ENCODE results near the gene DYRK3. TPM values are rescaled to one million over a fixed set of nuclear protein-coding genes. Genes with fewer than 3 reads are reported as not detected.
"Not testable (repeated sequence)": the region's sequence is repeated elsewhere in the genome, so short reads cannot be mapped to it uniquely, and the experiment has no call there.

DYRK3 gene
- total and polyA plus RNA-seq, 2 donors (not counting 1 experiment from before 2014, with no cell fraction given): 10.2 to 38.5 TPM

DNA sequence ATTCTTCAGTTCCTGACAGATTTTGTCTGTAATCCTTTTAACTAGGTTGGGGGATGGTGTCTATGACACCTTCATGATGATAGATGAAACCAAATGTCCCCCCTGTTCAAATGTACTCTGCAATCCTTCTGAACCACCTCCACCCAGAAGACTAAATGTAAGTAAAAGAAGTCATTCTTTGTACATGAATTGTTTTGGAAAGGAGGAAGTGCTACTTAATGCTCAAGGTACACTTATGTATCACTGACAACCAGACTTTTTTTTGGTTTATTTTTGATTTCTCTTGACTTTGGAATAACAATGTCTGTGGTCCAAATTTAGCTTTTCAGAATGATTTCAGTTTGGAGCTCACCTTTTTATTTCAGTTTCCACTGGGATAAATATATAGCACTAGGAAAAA lies 2.3 kb downstream of the DYRK3 start:
- no peaks in the 10 kb centered on the region for H3K9me3 ChIP-seq (ENCODE audit: control insufficient read depth, insufficient read depth, low read depth, low read length)
- DNase-seq (ENCODE audit: low read depth in 2 of 2): no peak
- no peaks in the 10 kb centered on the region for H3K36me3 ChIP-seq (ENCODE audit: control insufficient read depth, insufficient read depth, low read length)
- H3K27ac ChIP-seq (ENCODE audit: insufficient read depth, low read length): no peak overlapping the region
- H3K9ac ChIP-seq (ENCODE audit: insufficient read depth, low read length): no peak overlapping the region
- no peaks in the 10 kb centered on the region for H4K20me1 ChIP-seq (ENCODE audit: control insufficient read depth, extremely low read depth, insufficient read depth, low read length)
- H3K4me3 ChIP-seq (replicated peaks in 1 of 4; ENCODE audit: control extremely low read depth in 1 of 4, insufficient read depth in 1 of 4, low read depth in 3 of 4, low read length in 4 of 4): peak overlapping the region in 2 of 4 experiments; percentile 87 to 94
- no peaks in the 10 kb centered on the region for H3K27me3 ChIP-seq (ENCODE audit: control insufficient read depth, insufficient read depth, low read length)
- H2AFZ ChIP-seq (ENCODE audit: low read length): no peak overlapping the region
- peaks cover 13% of the 10 kb centered on the region for H3K4me1 ChIP-seq (ENCODE audit: control insufficient read depth, extremely low read depth, insufficient read depth, low read length)
- peaks cover 18% of the 10 kb centered on the region for H3K79me2 ChIP-seq (ENCODE audit: control insufficient read depth, insufficient read depth, low read length)
- no peak for TF ChIP-seq EZH2 (IDR thresholded peaks at IDR 0.05; ENCODE audit: low read length, missing control alignments)
- no peak for TF ChIP-seq CTCF (conservative IDR thresholded peaks at IDR 0.05 in 1 of 2, IDR thresholded peaks at IDR 0.05 in 1 of 2; ENCODE audit: low read depth in 1 of 2, low read length in 2 of 2)
- H3K4me2 ChIP-seq (ENCODE audit: extremely low read depth, insufficient read depth, low read length): peak overlapping the region; percentile 5

GRCh38 chr1:206642074-206642473 lies 6.7 kb downstream of the DYRK3 start:
- DNase-seq (ENCODE audit: low read depth in 2 of 2); H4K20me1 ChIP-seq (ENCODE audit: control insufficient read depth, extremely low read depth, insufficient read depth, low read length); H3K27me3 ChIP-seq (ENCODE audit: control insufficient read depth, insufficient read depth, low read length); H3K4me1 ChIP-seq (ENCODE audit: control insufficient read depth, extremely low read depth, insufficient read depth, low read length); H3K36me3 ChIP-seq (ENCODE audit: control insufficient read depth, insufficient read depth, low read length); H3K27ac ChIP-seq (ENCODE audit: insufficient read depth, low read length); H3K79me2 ChIP-seq (ENCODE audit: control insufficient read depth, insufficient read depth, low read length); H3K4me3 ChIP-seq (replicated peaks in 1 of 4; ENCODE audit: control extremely low read depth in 1 of 4, insufficient read depth in 1 of 4, low read depth in 3 of 4, low read length in 4 of 4); H3K9ac ChIP-seq (ENCODE audit: insufficient read depth, low read length); H3K4me2 ChIP-seq (ENCODE audit: extremely low read depth, insufficient read depth, low read length); H2AFZ ChIP-seq (ENCODE audit: low read length); H3K9me3 ChIP-seq (ENCODE audit: control insufficient read depth, insufficient read depth, low read depth, low read length): not testable (repeated sequence)

GRCh38 chr1:206643118-206643698 lies 7.9 kb downstream of the DYRK3 start:
- Histone ChIP-seq H3K79me2 (ENCODE audit: control insufficient read depth, insufficient read depth, low read length) (no peaks in the 10 kb centered on the region), H3K27ac (ENCODE audit: insufficient read depth, low read length) (no peak overlapping the region), H3K9me3 (ENCODE audit: control insufficient read depth, insufficient read depth, low read depth, low read length) (no peaks in the 10 kb centered on the region), H3K4me1 (ENCODE audit: control insufficient read depth, extremely low read depth, insufficient read depth, low read length) (peaks cover 3% of the 10 kb centered on the region), H2AFZ (ENCODE audit: low read length) (no peak overlapping the region), H3K36me3 (ENCODE audit: control insufficient read depth, insufficient read depth, low read length) (peaks cover 1% of the 10 kb centered on the region), H4K20me1 (ENCODE audit: control insufficient read depth, extremely low read depth, insufficient read depth, low read length) (no peaks in the 10 kb centered on the region), H3K4me2 (ENCODE audit: extremely low read depth, insufficient read depth, low read length) (no peak overlapping the region), H3K9ac (ENCODE audit: insufficient read depth, low read length) (no peak overlapping the region), H3K4me3 (replicated peaks in 1 of 4; ENCODE audit: control extremely low read depth in 1 of 4, insufficient read depth in 1 of 4, low read depth in 3 of 4, low read length in 4 of 4) (no peak overlapping the region), H3K27me3 (ENCODE audit: control insufficient read depth, insufficient read depth, low read length) (no peaks in the 10 kb centered on the region)
- DNase-seq (ENCODE audit: low read depth in 2 of 2): no peak
- TF ChIP-seq EZH2 (IDR thresholded peaks at IDR 0.05; ENCODE audit: low read length, missing control alignments) (no peak), CTCF (conservative IDR thresholded peaks at IDR 0.05 in 1 of 2, IDR thresholded peaks at IDR 0.05 in 1 of 2; ENCODE audit: low read depth in 1 of 2, low read length in 2 of 2) (no peak)
